DOHH2 (cell line): ENCODE measurements around the gene CATSPERD.

Experiments
- H3F3A ChIP-seq: fragments of 200-600 bp; sonication (generic), shearing (Covaris generic); 2 replicates; pipeline ENCODE4 v1.6.0; 2016; ENCODE audit warnings: antibody characterized with exemption, mild to moderate bottlenecking; ENCODE audit not compliant: control insufficient read depth, insufficient read depth
- H3K27ac ChIP-seq: fragments of 200-600 bp; sonication (generic); 2 replicates; pipeline ENCODE4 v1.5.1; 2014; ENCODE audit warnings: low read depth, mild to moderate bottlenecking, low read length, moderate library complexity
- H3K27me3 ChIP-seq: fragments of 200-600 bp; sonication (generic); 2 replicates; pipeline ENCODE4 v1.6.1; 2014; ENCODE audit warnings: mild to moderate bottlenecking, low read length, mixed read lengths; ENCODE audit not compliant: control insufficient read depth
- H3K36me3 ChIP-seq: fragments of 200-600 bp; sonication (generic); 2 replicates; pipeline ENCODE4 v1.6.1; 2014; ENCODE audit warnings: mild to moderate bottlenecking, low read length, moderate library complexity, mixed read lengths; ENCODE audit not compliant: control insufficient read depth
- H3K4me1 ChIP-seq: fragments of 200-600 bp; sonication (generic); 2 replicates; pipeline ENCODE4 v1.6.1; 2014; ENCODE audit warnings: mild to moderate bottlenecking, low read length, mixed read lengths; ENCODE audit not compliant: control insufficient read depth
- H3K4me2 ChIP-seq: fragments of 200-600 bp; sonication (generic); 2 replicates; pipeline ENCODE4 v1.6.0; 2014; ENCODE audit warnings: mild to moderate bottlenecking, low read length, moderate library complexity
- H3K4me3 ChIP-seq: fragments of 200-600 bp; sonication (generic); 2 replicates; pipeline ENCODE4 v1.5.1; 2014; ENCODE audit warnings: mild to moderate bottlenecking, low read length, mixed read lengths
- H3K79me2 ChIP-seq: fragments of 200-600 bp; sonication (generic); 2 replicates; pipeline ENCODE4 v1.6.1; 2014; ENCODE audit warnings: mild to moderate bottlenecking, low read length, mixed read lengths; ENCODE audit not compliant: control insufficient read depth
- H3K9me2 ChIP-seq: fragments of 200-600 bp; sonication (generic); replicated peaks from 2 replicates; pipeline ENCODE4 v1.6.1; 2014; ENCODE audit warnings: mild to moderate bottlenecking, low read length, mixed read lengths; ENCODE audit not compliant: control insufficient read depth
- H3K9me3 ChIP-seq: fragments of 200-600 bp; sonication (generic); 2 replicates; pipeline ENCODE4 v1.6.1; 2014; ENCODE audit warnings: antibody characterized with exemption, low read length, mixed read lengths; ENCODE audit not compliant: control insufficient read depth, insufficient read depth
- H4K20me1 ChIP-seq: fragments of 200-600 bp; sonication (generic); 2 replicates; pipeline ENCODE4 v1.6.0; 2014; ENCODE audit warnings: low read depth, mild to moderate bottlenecking, antibody characterized with exemption, low read length, moderate library complexity; ENCODE audit not compliant: control insufficient read depth, insufficient read depth
- CTCF ChIP-seq: fragments of 200-600 bp; sonication (generic); IDR thresholded peaks from one replicate; pipeline ENCODE4 v1.5.1; 2014; ENCODE audit warnings: antibody characterized with exemption, mild to moderate bottlenecking, low read depth, low read length; ENCODE audit not compliant: poor library complexity, severe bottlenecking
- EZH2phosphoT487 ChIP-seq: fragments of 200-600 bp; sonication (generic); IDR thresholded peaks from 2 replicates; pipeline ENCODE4 v1.6.1; 2017; ENCODE audit warnings: borderline replicate concordance, mild to moderate bottlenecking, antibody characterized with exemption, low read length, moderate library complexity, mixed read lengths

The CATSPERD gene

GRCh38 chr19:5751709-5752108 lies 31.3 kb downstream of the CATSPERD start:
- no peaks in the 10 kb centered on the region for H4K20me1 ChIP-seq

GRCh38 chr19:5753743-5754142 lies 33.3 kb downstream of the CATSPERD start:
- no peaks in the 10 kb centered on the region for H4K20me1 ChIP-seq
- no peak overlapping the region for H3K27ac ChIP-seq
- H3F3A ChIP-seq: no peaks in the 10 kb centered on the region
- H3K27me3 ChIP-seq: no peaks in the 10 kb centered on the region
- no peaks in the 10 kb centered on the region for H3K9me3 ChIP-seq
- H3K4me2 ChIP-seq: no peak overlapping the region
- H3K36me3 ChIP-seq: no peaks in the 10 kb centered on the region
- H3K4me3 ChIP-seq: no peak overlapping the region
- H3K4me1 ChIP-seq: no peaks in the 10 kb centered on the region
- no peaks in the 10 kb centered on the region for H3K9me2 ChIP-seq
- TF ChIP-seq CTCF (no peak), EZH2phosphoT487 (no peak)
- no peaks in the 10 kb centered on the region for H3K79me2 ChIP-seq

More at GRCh38 chr19:5751709-5752108, 31.3 kb downstream of the CATSPERD start:
- Histone ChIP-seq H3K4me2 (no peak overlapping the region), H3K27ac (no peak overlapping the region), H3K4me1 (no peaks in the 10 kb centered on the region), H3K9me3 (no peaks in the 10 kb centered on the region), H3K79me2 (no peaks in the 10 kb centered on the region), H3K27me3 (no peaks in the 10 kb centered on the region), H3K4me3 (no peak overlapping the region), H3F3A (no peaks in the 10 kb centered on the region), H3K36me3 (no peaks in the 10 kb centered on the region), H3K9me2 (no peaks in the 10 kb centered on the region)
- no peak for TF ChIP-seq EZH2phosphoT487

GRCh38 chr19:5762608-5763217 lies 42.3 kb downstream of the CATSPERD start:
- no peaks in the 10 kb centered on the region for H3K9me3 ChIP-seq
- no peaks in the 10 kb centered on the region for H3K36me3 ChIP-seq
- H3F3A ChIP-seq: no peaks in the 10 kb centered on the region
- H3K9me2 ChIP-seq: no peaks in the 10 kb centered on the region
- TF ChIP-seq EZH2phosphoT487 (no peak), CTCF (no peak)
- H3K79me2 ChIP-seq: no peaks in the 10 kb centered on the region
- H3K27ac ChIP-seq: no peak overlapping the region
- no peaks in the 10 kb centered on the region for H3K27me3 ChIP-seq
- H3K4me3 ChIP-seq: no peak overlapping the region
- no peaks in the 10 kb centered on the region for H3K4me1 ChIP-seq
- H3K4me2 ChIP-seq: no peak overlapping the region
- H4K20me1 ChIP-seq: no peaks in the 10 kb centered on the region

GRCh38 chr19:5765220-5765619 lies 44.8 kb downstream of the CATSPERD start:
- H3F3A ChIP-seq: no peaks in the 10 kb centered on the region
- no peaks in the 10 kb centered on the region for H3K9me3 ChIP-seq
- no peak overlapping the region for H3K27ac ChIP-seq
- H3K36me3 ChIP-seq: no peaks in the 10 kb centered on the region
- H3K4me3 ChIP-seq: no peak overlapping the region
- H3K27me3 ChIP-seq: no peaks in the 10 kb centered on the region
- H3K4me2 ChIP-seq: no peak overlapping the region
- TF ChIP-seq EZH2phosphoT487 (no peak), CTCF (no peak)
- H4K20me1 ChIP-seq: no peaks in the 10 kb centered on the region
- no peaks in the 10 kb centered on the region for H3K79me2 ChIP-seq
- no peaks in the 10 kb centered on the region for H3K4me1 ChIP-seq
- no peaks in the 10 kb centered on the region for H3K9me2 ChIP-seq
